ENCODE results near the gene PRRT1B.

Gene PRRT1B

DNA sequence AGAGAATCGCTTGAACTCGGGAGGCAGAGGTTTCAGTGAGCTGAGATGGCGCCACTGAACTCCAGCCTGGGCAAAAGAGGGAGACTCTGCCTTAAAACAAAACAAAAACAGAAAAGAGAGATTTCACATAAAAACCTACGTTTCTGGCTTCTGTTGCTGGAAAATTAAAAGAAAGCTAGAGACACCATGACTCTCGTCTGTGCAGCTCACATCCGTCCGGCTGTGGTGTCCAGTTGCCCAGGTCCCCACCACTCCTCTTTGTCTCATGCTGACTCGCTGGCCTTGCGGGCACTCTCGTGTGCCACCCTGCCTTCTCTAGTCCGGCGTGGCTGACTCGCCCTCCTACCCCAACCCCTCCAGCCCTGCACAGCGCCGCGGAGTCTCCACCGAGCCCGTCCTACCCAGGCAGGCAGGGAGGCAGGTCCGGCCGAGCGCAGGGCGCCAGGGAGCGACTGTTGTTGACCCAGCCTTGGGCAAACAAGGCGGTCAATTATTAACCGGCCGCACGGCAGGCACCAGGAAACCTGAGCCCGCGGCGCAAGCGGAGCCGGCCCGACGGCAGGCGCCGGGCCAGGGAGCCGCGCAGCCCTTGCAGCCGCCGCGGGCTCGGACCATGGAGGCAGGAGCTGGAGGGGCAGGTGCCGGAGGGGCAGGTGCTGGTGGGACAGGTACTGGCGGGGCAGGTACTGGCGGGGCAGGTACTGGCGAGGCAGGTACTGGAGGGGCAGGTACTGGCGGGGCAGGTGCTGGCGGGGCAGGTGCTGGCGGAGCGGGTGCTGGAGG is at the start of gene PRRT1B:
PRRT1B (plus strand) TSS at position 521 of the 783 bp plus-strand sequence; CDS start at position 614, 93 bp downstream.
- H3K4me3 ChIP-seq (ENCODE audit: low read depth, low read length) = peak within 1 kb of the TSS; percentile 56
- peak; percentile 85 for DNase-seq (ENCODE audit: low read depth)
- TF ChIP-seq, protein P1, sequence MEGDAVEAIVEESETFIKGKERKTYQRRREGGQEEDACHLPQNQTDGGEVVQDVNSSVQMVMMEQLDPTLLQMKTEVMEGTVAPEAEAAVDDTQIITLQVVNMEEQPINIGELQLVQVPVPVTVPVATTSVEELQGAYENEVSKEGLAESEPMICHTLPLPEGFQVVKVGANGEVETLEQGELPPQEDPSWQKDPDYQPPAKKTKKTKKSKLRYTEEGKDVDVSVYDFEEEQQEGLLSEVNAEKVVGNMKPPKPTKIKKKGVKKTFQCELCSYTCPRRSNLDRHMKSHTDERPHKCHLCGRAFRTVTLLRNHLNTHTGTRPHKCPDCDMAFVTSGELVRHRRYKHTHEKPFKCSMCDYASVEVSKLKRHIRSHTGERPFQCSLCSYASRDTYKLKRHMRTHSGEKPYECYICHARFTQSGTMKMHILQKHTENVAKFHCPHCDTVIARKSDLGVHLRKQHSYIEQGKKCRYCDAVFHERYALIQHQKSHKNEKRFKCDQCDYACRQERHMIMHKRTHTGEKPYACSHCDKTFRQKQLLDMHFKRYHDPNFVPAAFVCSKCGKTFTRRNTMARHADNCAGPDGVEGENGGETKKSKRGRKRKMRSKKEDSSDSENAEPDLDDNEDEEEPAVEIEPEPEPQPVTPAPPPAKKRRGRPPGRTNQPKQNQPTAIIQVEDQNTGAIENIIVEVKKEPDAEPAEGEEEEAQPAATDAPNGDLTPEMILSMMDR (IDR thresholded peaks at IDR 0.05; ENCODE audit: control insufficient read depth, extremely low read depth, insufficient read depth) = 0 out of 2 replicates have a peak, but pooled peaks have one; percentile 14

- no peak for DNase-seq (ENCODE audit: low read depth)
- TF ChIP-seq, protein P1 (IDR thresholded peaks at IDR 0.05; ENCODE audit: control insufficient read depth, extremely low read depth, insufficient read depth) = no peak
- no peak overlapping the region for H3K4me3 ChIP-seq (ENCODE audit: low read depth, low read length)
These were observed 49.5 kb upstream of the PRRT1B start for GRCh38 chr9:131495785-131496184.

- DNase-seq (ENCODE audit: low read depth) = no peak
- TF ChIP-seq, protein P1 (IDR thresholded peaks at IDR 0.05; ENCODE audit: control insufficient read depth, extremely low read depth, insufficient read depth) = no peak
- no peak overlapping the region for H3K4me3 ChIP-seq (ENCODE audit: low read depth, low read length)
These were observed 48.4 kb upstream of the PRRT1B start for GRCh38 chr9:131496844-131497405.

DNA sequence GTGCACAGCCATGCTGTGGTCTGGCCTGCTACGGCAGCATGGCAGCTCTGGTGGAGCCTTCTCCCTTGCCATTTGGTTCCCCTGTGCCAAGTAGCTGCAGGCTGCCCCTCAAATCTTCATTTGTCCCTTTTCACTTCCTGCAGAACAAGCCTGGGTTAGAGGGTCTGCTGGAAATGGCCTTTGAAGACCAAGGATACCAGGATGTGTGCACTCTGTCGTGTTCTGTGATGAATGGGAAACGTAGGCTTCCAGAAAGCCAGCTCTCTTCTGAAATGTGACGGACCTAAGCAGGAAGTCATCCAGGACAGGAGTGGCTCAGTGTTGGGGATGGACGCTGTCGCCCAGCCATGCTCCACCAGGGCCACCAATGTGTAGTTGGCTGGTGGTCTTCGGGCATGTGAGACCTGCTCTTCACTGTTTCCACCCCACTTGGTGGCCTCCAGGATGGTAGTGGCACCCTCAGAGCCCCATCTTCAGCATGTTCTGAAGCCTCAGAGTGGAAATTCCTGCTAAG is 46.0 kb upstream of the PRRT1B start:
- TF ChIP-seq, protein P1 (IDR thresholded peaks at IDR 0.05; ENCODE audit: control insufficient read depth, extremely low read depth, insufficient read depth) = no peak
- no peak overlapping the region for H3K4me3 ChIP-seq (ENCODE audit: low read depth, low read length)
- DNase-seq (ENCODE audit: low read depth) = no peak

GRCh38 chr9:131500377-131500776 is 44.9 kb upstream of the PRRT1B start:
- H3K4me3 ChIP-seq (ENCODE audit: low read depth, low read length) = no peak overlapping the region
- TF ChIP-seq, protein P1 (IDR thresholded peaks at IDR 0.05; ENCODE audit: control insufficient read depth, extremely low read depth, insufficient read depth) = no peak
- DNase-seq (ENCODE audit: low read depth) = no peak

DNA sequence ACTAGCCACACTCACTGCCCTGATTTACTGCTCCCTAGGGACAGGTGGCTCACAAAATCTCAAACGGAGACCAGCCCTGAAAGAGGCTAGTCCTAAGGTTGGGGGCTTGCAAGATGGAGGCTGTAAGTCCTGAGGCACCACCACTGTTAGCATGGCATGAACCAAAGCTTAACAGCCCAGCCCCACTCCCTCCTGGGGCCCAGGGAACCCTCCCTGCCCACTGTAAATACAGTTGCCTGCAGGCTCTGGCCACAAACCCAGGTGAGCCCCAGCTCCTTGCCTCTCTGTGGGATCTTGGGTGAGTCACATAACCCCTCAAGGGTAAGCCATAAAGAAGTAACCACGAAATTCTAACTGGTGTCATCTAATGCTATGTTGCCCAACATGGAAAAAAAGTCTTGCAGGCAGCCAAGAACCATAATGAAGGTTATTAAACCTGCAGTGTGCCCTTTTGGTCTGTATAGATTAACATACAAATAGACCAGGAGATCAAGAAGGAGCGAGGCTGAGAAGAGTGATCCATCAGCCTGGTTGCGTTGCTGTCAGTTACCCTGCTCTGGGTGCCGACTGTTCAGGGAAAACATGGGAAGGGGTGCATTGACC is 44.3 kb upstream of the PRRT1B start:
- H3K4me3 ChIP-seq (ENCODE audit: low read depth, low read length) = no peak overlapping the region
- DNase-seq (ENCODE audit: low read depth) = no peak

More for the DNA sequence above, 44.3 kb upstream of the PRRT1B start:
- TF ChIP-seq, protein P1 (IDR thresholded peaks at IDR 0.05; ENCODE audit: control insufficient read depth, extremely low read depth, insufficient read depth) = no peak

Data from LNCaP clone FGC (cell line).